NCI-H460 (cell line): ENCODE measurements around the gene INKA1. TPM values are rescaled to one million over a fixed set of nuclear protein-coding genes. Genes with fewer than 3 reads are reported as not detected.
A peak's percentile ranks its signal among the peaks of the same experiment; 100 is the strongest.
"Not testable (repeated sequence)": the region's sequence is repeated elsewhere in the genome, so short reads cannot be mapped to it uniquely, and the experiment has no call there.

ENCODE experiments used
- DNase-seq: peaks from one replicate; pipeline ENCODE4 v3.0.0-alpha.2; 2016; ENCODE audit warnings: low read depth; ENCODE audit errors: extremely low read depth
- total RNA-seq: library from RNA; depleted of rRNA; stranded (reverse); fragments of >200 nt; shearing (Covaris generic); gene quantifications from 2 replicates; pipeline ENCODE4 v1.2.3, GENCODE V29; 2014

INKA1 gene
- total RNA-seq, 1 experiment from 2014 or later, result 0.10 TPM

DNA sequence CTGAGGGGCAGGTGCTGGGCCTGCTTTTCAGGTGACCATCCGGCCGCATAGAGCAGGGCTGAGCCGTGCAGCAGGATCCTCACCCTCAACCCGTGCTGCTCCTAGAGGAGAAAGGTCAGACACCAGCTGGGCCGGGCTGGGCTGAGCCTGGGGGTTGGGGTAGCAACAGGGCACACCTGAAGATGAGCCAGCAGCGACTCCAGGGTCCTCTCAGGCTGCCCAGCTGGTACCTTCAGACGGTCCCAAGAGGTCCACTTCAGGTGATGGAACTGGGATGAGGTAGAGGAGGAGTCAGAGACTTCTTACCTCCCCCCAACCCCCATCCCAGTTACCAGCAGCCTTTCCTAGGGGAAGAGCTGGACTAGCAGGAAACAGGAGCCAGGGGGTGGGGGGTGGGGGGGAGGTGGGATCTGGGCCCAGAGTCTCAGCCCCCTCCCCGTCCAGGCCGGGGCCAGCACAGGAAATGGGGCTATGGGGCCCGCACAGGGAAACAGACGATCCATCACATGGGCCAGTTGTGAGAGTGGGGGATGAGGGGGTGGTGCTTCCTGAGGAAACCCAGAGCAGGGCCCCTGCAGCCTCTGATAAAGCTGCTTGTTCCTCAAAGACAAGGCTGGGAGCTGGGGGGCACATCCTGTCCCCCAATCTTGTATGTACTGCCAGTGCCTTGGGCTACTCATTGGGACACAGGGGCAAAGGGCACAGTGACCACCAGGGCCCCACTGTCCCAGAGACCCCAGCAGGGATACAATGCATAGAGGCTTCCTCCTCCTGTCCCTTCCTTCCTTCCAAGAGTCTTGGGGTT lies 3.0 kb downstream of the INKA1 start:
- no peak for DNase-seq

DNA sequence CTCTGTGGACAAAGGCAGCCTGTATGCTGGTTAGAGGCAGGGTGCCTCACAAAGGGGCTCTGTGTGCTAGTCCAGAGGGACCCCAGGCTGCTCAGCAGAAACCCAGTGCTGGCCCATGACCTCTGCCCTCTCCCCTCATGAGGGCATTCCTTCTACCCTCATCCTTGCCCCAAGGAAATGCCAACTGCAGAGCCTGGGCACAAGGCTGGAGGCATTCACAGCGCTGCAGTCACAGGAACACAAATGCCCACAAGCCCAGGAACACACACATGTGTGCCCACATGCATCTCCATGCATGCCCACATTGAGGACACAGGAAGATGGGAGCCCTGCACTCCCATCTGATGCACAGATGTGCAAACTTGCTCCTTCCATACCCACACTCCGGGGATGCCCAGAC lies 3.8 kb downstream of the INKA1 start:
- DNase-seq, result no peak

DNA sequence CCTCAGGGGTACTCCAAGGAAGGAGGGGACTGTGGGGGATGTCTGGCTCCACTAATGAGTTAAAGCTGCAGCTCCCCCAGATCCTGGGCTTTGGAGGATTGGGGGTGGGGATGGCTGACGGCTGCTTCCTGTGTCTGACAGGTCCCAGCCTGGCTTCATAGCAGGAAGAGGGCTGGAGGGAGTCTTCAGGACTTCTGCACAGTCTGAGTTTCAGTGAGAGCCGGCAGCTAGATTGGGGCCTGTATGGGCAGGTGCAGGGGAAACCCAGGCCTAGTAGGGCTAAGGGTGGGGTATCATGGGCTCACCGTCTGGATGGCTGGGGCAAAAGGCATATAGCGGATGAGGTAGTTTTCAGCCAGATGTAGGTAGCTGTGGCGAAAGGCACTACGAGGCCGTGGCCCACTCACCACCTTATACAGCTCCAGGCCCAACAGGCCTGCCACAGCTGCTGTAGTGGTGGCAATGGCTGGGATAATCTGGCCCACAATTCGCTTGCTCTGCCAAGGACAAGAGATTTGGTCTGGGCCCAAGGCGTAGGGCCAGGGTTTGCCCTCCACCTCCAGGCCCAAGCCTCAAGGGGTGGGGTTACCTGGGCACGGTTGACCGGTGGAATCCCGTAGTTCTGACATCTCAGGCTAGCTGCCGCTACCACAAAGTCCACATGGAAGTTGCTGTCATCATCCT lies 4.5 kb downstream of the INKA1 start:
- DNase-seq, result no peak

DNA sequence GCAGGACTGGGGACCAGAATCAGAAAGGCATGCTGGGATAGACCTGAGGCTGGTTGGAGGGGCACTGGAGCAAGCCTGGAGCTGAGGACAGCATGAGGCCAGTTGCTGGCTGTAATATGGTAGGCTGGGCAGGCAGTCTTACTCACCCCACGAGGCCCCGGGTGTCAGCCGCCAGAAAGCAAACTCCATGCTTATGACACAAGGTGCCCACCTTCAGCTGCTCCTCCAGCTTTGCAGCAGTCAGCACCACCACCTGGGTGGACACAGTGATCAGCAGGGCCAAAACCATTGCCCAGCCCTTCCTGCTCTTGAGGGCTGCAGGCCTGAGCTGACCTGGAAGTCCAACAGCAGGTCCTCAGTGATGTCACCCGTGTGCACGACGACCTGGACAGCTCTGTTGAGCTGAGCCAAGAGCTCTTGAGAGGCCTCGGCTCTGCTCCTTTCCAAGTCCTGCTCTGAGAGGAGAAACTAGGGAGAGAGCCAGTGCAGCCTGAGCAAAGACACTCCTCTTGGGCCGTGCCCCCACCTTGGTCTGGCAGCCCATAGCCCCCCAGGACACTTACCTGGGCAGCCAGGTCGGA lies 9.9 kb downstream of the INKA1 start:
- no peak for DNase-seq

DNA sequence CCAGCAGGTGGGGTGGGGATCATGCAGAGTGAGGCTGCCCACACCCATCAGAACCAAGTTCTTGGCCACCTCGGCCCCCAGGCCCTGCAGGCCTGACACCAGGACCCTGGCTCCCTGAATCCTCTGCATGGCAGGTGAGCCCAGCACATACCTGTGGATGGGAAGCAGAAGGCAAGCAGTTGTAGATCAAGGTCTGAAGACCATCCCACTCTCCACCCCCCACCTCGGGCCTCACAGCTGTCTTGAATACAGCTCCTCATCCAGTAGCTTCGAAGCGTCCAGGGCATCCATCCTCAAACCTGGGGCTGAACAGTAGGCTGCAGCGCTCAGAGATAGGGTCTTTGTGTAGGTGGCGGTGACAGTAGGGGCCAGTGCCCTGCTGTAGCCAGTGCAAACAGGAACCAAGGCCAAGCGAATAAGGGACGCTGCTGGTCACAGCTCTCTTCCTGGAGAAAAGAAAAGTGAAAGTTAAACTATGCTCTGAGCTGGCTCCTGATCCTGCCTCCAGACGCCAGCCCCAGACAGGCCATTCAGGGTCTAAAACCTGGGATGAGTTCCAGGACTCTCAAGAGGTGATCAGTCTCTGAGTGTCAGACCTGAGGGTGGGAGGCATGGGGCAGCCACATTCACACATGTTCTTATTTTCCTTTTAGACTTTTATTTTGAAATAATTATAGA lies 10.6 kb downstream of the INKA1 start, which contains the start of gene UBA7:
Gene UBA7 (minus strand): TSS at position 457 of the 678 bp plus-strand sequence. CDS start 166 bp downstream, at position 291.
- DNase-seq, result no peak

DNA sequence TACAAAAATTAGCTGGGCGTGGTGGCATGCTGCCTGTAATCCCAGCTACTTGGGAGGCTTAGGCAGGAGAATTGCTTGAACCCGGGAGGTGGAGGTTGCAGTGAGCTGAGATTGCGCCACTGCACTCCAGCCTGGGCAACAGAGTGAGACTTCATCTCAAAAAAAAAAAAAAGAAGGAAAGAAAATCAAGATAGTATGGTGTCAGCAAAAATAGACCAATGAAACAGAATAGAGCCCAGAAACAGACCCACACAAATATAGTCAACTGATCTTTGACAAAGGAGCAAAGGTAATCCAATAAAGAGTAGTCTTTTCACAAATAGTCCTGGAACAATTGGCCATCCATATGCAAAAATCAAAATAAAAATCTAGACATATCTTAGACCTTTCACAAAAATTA lies 20.1 kb downstream of the INKA1 start:
- not testable (repeated sequence) for DNase-seq

DNA sequence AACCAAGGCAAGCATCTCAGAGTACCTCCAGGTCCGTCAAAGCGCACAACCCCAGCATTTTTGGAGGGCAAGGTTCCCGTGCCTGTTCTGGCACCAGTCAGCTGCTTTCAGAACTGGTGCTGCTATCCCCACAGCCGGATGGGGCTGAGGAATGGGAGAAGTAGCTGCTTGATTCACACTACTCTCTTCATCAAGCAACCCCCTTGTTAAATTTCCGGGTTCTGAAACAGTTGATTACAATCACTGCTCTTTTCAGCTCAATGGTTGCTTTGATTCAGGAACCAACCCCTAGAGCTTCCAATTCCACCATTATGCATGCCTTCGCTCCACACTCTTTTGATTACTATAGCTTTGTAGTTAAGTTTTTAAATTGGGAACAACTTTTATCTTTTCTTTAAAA lies 23.0 kb downstream of the INKA1 start:
- DNase-seq, result no peak

DNA sequence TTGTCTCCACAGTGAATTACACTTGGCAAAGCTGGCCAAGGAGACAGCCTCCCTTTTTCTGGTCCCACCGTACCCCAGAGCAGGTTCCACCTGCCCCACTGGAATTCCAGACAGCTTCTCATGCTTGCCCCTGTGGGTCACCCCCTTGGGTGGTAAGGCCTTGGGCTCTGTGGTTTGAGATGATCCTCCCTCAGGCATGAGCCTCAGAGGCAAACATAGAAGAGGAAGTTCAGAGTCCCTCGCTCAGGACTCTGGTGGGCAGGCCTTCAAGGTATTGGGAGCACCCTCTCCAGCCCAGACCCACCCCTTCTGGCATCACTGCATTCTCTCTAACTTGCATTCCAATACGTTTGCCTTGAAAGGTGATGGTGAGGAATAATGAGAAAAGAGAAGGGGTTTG lies 28.3 kb downstream of the INKA1 start:
- DNase-seq, result no peak

- peak; percentile 65 for DNase-seq
These were observed 36.2 kb downstream of the INKA1 start for GRCh38 chr3:49839193-49839809.

DNA sequence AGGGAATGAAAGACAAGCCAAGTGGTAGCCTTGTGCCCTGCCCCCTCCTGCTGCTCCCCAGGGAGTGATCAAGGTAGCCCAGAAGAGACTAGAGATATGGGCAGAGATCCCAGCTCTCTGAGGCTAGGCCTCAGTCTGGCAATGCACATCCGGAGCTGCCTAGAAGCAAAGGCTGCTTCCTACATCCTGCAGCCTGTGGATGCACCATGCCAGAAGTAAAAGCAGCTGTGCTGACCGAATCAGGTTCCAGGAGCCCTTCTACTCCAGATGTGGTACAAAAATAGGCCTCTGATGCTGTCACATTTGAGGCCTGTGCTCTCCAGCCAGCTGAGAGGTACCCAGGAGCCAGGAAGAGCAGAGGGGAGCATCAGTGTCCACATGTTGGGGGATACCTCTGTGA lies 37.3 kb downstream of the INKA1 start:
- no peak for DNase-seq

- no peak for DNase-seq
These were observed 38.1 kb downstream of the INKA1 start for GRCh38 chr3:49841126-49841696.

- DNase-seq, result no peak
These were observed 38.7 kb downstream of the INKA1 start for GRCh38 chr3:49841806-49842205.

GRCh38 chr3:49842843-49843517 lies 39.9 kb downstream of the INKA1 start:
- no peak for DNase-seq

DNA sequence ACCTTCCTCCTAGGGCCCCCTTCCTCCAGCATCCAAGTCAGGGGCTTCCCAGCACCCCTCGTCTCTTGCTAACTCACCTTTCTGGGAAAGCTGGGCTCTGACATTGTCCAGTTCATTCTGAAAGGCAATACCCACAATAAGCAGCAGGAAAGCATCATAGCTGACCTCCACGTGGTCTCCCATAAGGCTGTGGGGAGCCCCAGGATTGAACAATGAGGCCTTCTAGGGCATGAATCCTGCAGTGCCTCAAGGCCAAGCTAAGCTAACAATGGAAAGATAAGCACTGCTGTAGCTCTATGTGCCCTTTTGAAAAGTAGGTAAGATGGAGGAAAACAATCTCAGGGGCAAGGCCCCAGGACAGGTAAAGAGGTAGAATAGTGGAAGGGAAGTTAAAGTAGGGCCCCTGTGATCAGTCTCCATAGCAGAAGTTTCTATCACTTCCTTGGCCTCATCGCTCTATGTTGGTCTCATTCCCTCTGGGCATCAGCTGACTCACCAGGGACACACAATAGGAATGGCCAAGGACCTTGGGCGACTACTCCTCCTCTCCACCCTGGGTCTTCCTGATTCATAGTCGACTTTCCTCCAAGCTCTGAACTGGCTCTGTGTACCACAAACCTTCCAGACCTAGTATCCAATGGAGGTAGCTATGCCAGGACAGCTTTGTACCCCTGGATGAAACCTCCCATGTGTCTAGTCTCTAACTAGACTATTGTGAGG lies 41.6 kb downstream of the INKA1 start:
- DNase-seq, result no peak

DNA sequence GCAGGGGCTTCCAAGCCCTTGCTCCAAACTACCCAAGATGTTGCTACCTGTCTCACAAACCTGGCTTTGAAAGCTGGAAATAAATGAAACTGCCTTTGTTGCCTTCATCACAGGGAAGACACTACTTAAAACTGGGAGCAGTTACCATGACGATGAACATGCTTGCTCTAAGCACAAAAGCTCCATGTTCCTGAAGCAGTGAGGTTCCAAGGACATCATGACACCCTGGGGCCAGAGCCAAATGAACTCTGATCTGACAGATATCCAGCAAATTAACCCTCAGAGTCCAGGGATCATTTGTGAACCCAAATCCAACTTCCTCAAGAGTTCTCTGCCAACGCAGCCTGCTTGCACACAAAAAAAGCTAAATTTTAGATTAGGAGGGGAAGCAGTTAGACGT lies 42.6 kb downstream of the INKA1 start:
- DNase-seq, result no peak
